ENCODE results near the gene PKIB.
"Not testable (repeated sequence)": the region's sequence is repeated elsewhere in the genome, so short reads cannot be mapped to it uniquely, and the experiment has no call there.

PKIB gene

GRCh38 chr6:122621638-122622037 lies 11.4 kb downstream of the PKIB start:
- DNase-seq = peak; percentile 94

- DNase-seq = peak; percentile 88
Observed at GRCh38 chr6:122622479-122622878, 12.3 kb downstream of the PKIB start.

DNA sequence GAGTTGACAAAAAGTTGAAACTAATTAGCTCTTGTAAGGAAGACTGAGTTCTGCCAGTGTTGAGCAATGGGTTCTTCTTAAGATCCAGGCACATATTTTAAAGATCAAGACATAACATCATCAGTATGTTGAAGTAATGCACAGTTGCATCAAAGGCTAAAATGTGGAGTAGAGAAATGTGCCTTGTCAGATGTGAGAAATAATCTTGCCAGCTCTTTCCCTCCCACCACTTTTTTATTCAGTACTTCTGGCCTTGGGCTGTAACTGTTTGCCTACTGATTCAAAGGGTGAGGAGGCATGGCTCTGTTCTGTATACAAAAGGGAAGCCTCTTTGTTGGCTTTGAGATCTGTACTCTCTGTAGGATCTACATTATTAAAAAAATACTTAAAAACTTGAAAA lies 13.1 kb downstream of the PKIB start:
- DNase-seq = peak; percentile 19

GRCh38 chr6:122624853-122625252 lies 14.6 kb downstream of the PKIB start:
- DNase-seq = no peak

DNA sequence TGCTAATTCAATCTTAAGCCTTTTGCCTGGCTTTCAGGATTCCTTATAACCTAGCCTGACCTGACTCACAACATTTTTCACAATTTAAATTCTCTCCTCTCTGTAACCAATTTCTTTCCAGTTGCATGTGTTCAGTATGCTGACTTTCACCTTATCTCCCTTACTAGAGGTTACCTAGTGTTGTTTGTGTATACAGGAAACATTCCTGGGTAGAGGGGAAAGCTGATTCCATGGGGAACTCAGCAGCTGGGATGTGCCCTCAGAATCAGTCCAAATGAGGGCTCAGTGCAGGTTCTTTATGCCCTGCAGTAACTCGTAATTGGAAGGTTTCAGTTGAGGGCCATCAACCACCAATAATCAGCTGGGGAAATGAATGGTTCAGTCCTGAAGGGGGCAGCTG lies 18.5 kb downstream of the PKIB start:
- no peak for DNase-seq

GRCh38 chr6:122631571-122632249 lies 21.5 kb downstream of the PKIB start:
- no peak for DNase-seq

DNA sequence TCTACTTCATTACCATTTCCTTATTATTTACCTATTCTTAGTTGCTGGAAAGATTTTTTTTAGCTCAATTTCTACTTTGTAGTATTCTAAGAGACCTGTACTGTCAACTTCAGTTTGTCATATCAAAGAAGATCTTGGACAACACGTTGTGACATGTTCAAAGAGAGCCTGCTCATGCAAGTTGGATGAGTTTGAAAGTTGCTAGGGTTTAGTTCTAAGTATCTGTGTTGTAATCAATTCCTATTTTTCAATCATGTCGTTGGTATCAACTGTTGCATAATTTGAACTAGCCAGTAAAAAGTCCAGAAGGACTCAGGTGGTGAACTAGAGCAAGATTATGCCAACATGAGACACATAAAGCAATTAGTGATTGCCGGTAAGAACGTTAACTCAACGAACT lies 30.2 kb downstream of the PKIB start:
- DNase-seq = no peak

DNA sequence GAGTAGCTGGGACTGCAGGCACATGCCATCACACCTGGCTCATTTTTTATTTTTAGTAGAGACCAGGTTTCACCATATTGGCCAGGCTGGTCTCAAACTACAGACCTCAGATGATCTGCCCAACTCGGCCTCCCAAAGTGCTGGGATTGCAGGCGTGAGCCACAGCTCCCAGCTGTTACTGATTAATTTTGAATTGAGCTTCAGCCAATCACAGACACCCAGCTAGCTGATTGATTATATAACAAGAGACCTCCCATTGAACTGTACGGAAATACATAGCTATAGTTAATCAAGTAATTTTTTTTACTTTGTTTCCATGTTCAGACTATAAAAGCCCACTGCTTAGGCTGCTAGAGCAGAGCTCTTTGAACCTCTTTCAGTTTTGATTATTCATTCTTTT lies 31.6 kb downstream of the PKIB start:
- DNase-seq = no peak

DNA sequence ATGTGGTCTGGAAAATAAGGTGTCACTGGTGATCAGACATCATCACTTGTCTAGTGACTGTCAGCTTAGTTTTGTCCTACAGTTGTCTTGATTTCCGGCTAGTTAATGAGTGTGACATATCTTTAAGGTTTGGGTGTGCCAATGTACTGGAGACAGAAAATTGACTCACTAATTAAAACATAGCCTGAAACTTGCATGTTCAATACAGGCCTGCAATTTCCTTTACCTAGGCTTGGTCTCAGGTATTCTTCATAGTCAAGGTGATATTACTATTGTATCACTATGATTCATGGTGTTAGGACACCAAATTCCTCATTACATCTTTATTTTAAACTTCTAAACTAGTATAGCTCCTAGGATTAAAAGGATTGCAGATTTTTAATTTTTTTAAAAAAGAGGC lies 32.4 kb downstream of the PKIB start:
- not testable (repeated sequence) for DNase-seq

- DNase-seq = no peak
Observed at GRCh38 chr6:122645256-122645655, 35.1 kb downstream of the PKIB start.

DNA sequence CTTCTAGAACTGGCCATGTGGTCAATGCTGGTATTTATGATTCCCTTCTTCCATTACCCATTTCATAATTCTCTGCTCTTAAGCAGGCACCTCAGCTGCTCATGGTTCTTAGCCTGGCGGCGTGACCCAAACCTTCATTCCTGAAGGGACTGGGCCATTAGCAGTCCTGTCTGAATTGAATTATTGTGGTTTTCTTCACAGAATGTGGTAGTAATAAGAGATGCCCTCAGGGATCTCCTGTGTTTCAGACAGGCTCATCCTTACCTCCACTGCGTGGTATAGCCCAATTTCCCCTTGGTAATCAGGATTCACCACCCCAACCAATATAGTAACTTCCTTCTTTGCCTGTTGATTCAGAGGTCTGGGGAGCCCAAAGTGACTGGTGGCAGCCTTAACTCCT lies 37.6 kb downstream of the PKIB start:
- DNase-seq = no peak

DNA sequence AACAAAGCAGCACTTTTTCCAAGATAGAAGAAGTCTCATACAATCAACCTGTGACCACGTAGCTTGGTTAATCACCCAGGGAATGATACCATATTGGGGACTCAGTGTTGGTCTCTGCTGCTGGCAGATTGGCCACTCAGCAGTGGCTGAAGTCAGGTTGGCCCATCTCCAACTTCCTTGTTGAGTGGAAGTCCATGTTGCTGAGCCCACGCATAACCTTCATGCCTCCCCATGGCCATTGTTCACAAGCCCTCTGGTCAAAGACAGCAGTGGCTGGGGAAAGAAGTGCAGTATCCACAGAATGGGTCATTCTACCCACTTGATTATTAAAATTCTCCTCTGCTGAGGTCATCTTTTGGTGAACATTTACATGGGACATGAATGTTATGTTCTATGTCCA lies 38.5 kb downstream of the PKIB start:
- DNase-seq = no peak

GRCh38 chr6:122649701-122650100 lies 39.5 kb downstream of the PKIB start:
- DNase-seq = no peak

DNA sequence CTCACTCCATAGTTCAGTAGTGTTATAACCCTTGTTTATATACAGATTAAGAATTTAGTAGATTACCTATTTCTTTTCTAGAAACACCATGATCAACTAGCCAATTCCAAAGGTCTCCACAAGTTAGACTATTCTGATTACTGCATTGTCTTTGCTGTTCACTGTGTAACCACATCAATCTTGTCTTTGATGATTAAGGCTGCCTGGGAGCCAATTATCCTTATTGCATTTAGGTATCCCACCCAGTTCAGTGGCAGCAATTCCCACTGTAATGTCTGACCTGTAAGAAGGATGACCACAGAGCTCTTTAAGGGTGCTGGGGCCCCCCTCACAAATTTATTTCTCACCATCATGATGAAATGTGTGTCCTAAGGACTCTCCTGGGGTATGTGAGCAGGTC lies 40.2 kb downstream of the PKIB start:
- DNase-seq = no peak

DNA sequence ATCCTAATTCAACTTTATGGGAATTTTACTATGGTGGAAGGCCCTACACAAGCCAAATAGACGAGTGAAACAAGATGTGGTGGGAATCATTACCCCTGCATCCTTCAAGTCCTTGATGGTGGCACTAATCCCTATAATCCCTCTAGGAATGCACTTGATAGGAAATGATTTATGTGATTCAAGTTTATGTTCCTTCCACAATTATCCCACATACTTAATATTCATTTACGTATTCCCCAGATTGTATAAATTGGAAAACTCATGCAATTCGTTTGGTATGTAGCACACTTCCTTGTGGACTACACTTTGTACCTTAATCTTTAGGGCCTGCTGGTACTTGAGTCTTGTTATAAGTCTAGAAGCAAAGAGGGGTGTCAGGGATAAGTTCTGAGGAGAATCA lies 40.8 kb downstream of the PKIB start:
- DNase-seq = no peak

DNA sequence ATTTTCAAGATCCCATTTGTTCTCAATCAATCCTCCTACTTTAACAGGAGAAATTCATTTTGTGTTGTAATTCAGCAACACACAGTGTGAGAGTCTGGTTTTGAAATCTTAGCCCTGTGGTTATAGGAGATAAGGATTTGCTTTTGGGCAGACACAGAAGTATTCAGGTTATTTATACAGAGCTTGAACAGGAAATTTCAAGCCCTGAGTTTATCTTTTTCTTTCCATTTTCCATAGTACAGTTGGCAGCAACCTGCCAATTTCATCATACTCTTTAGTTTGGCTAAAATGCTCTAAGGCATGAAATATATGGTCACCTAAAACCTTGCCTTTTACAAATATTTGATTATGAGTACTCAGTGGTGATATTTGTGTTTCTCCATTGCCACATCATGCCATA lies 41.4 kb downstream of the PKIB start:
- no peak for DNase-seq

GRCh38 chr6:122652431-122652830 lies 42.2 kb downstream of the PKIB start:
- DNase-seq = no peak

- DNase-seq = no peak
Observed at GRCh38 chr6:122653094-122653493, 42.9 kb downstream of the PKIB start.

GRCh38 chr6:122654012-122654411 lies 43.8 kb downstream of the PKIB start:
- DNase-seq = no peak

GRCh38 chr6:122657601-122658000 lies 47.4 kb downstream of the PKIB start:
- DNase-seq = peak; percentile 2

- no peak for DNase-seq
Observed at GRCh38 chr6:122660296-122660695, 50.1 kb downstream of the PKIB start.

- DNase-seq = no peak
Observed at GRCh38 chr6:122663981-122664380, 53.8 kb downstream of the PKIB start.

- no peak for DNase-seq
Observed at GRCh38 chr6:122665929-122666328, 55.7 kb downstream of the PKIB start.

- DNase-seq = no peak
Observed at GRCh38 chr6:122666418-122666817, 56.2 kb downstream of the PKIB start.

DNA sequence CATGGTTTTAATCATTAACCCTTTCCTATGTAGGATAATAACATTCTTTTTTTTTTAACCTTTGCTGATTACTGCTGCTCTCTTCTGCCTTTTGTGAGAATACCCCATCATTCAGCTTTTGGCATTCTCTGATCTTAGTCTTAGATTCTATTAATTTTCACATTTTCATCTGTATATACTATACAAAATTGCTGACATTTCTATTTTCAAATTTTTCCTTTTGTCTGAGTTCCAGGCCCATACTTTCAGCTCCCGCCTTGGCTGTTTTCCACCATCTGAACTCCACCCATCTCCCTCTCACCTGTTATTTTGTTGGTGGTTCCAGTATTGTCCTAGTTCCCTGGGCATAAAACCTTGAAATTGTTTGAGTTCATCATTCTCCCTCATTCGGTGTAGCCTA lies 59.2 kb downstream of the PKIB start:
- DNase-seq = no peak

DNA sequence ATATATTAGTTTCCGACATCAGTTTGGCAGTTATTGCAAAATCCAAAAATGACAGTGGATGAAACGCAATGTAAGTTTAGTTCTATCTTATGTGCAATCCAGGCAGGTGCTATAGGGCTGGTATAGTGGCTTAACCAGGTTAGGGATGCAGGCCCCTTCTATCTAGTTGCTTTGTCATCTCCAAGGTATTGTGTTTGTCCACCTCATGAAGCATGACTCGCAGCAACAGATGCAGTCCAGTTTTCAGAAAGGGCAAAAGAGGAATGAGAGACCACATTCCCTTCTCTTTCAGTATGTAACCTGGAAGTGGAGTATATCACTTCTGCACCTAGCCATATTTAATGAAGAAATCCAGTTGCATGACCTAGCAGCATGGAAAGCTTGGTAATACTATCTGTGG lies 59.7 kb downstream of the PKIB start:
- DNase-seq = no peak
